ENCODE data around the gene AHRR.
"Not testable (repeated sequence)": the region's sequence is repeated elsewhere in the genome, so short reads cannot be mapped to it uniquely, and the experiment has no call there.

The AHRR gene

DNA sequence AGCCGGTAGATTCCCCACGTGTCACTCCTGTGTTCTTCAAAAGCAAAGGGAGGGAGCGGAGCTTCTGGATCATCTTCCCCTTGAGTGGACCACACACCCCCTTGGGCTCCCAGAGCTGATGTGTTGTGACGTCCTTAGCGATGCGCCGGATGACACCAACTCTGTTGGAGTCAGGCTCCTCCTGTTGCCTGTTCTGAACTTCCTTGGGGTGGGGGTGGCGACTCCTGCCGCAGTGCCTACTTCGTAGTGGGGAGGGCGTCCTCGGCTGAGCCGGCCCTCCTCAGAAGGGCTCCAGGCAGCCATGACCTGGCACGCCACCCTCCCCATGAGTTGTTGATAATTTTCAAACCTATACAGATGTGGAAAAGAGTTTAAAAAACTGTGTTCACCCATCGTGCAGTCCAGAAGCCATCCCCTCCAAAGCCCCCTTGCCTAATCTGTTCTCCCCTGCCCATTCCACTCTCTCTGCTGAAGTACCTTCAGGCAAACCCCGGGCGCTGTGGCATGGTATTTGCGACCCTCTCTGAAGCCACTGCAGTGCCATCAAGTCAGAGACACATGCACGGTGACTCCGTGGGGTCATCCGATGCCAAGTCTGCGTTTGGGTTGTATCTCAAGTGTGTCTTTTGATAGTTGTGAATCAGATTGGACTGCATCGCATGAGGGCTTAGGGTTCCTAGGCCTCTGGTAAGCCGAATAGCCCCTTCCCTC lies 138.2 kb downstream of the AHRR start:
- peak; percentile 1 for DNase-seq (ENCODE audit: low spot score)

DNA sequence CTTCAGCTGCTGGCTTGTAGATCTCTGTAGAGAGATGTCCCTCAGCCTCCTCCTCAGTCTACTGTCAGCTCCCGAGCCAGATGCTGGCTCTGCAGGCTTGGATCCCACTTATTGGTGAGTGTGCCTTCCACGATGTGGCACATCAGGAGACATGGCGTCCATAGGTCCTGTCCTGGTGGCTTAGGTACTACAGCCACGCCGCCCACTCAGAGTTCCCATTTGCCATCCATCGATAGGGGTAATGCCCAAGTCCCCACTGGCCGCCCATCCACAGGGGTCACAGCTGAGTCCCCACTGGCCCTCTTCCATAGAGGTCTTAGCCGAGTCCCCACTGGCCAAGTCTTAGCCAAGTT lies 138.7 kb downstream of the AHRR start:
- DNase-seq (ENCODE audit: low spot score), result peak; percentile 1

DNA sequence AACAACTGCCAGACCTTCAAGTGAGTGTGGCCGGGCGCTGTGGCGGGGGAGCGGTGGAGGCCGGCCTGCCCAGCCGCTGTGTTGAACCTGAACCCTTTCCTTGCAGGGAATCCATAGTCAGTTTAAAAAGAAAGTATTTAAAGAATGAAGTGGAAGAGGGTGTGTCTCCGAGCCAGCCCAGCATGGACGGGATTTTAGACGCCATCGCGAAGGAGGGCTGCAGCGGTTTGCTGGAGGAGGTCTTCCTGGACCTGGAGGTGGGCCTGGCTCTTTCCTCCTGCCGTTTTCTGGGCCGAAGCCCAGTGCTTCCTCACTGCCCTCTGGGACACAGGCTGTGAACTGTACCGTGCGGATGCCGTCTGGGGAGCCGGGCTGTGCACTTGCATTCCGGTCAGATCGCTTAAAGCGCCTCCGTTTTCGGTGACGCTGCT lies 140.6 kb downstream of the AHRR start:
- no peak for DNase-seq (ENCODE audit: low spot score)

DNA sequence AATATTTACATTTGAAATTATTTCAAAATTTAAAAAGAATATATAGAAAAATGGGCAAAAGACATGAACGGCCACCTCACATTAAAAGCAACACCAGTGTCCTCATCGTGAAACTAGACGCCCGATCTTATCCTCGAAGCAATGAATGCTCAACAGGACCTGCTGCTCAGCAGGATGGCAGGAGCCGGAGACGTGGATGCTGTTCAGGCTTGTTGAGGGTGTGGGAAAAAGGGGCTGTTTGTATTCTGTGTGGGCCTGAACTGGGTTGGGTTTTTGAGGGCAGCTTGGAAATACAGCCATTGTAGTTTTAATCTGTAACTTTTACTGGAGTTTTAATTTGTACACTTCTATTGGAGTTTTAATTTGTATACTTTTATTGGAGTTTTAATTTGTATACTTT lies 141.8 kb downstream of the AHRR start:
- DNase-seq (ENCODE audit: low spot score), result no peak

DNA sequence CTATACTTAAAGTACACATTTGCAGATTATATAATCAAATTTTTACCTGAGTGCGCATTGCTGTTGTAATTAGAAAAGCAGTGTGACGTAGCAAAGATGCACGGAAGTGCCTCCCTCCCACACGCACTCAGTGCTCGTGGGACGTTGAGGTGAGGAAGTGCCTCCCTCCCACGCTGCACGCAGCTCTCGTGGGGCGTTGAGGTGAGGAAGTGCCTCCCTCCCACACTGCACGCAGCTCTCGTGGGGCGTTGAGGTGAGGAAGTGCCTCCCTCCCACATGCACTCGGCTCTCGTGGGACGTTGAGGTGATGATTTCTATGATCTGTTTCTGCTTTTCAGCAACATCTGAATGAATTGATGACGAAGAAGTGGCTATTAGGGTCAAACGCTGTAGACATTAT lies 142.4 kb downstream of the AHRR start:
- no peak for DNase-seq (ENCODE audit: low spot score)

DNA sequence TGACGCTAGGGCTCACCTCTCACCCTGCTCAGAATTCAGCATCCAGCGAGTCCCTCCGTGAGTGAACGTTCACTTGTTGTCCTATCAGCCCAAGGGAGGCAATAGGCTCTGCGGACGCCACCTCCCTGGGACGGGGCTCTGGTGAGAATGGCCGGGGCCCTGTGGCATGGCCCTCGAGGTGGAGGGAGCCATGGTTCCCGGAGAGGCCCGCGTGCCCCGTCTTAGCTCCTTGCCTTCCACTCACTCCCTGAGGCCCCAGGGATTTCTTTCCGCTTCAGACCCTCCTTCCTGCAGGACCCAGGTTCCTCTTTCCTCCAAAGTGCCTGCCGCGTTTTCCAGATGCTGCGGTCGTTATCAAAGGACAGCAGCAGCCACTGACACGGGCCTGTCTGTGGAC lies 142.9 kb downstream of the AHRR start:
- DNase-seq (ENCODE audit: low spot score), result no peak

DNA sequence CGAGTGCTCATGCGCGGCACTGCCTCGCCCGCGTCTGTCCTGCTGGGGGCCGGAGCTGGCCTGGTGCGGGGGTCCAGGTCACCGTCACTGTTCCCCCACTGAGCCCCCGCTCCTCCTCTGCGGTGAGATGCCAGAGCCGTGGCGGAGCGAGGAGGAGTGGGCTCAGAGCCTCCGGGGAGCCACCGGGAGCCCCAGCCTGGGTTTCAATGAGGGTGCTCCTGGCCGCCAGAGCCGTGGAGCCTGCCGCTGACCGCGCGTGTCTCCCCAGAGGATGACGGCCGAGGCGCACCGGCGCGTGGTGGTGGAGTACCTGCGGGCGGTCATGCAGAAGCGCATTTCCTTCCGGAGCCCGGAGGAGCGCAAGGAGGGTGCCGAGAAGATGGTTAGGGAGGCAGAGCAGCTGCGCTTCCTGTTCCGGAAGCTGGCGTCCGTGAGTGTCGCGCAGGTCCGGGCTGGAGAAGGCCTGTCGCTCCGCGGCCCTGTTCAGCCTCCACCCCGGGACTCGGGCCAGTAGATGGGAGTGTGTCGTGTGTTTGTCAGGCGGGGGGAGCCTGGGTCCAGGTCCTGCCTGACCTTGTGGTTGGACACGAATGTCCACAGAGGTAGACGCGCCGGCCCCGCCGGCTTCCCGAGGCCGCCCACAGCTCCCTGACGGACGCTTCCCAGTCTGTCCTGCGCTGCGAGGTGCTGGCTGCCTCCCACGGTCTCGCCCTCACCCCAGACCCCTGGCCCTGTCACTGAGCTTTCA lies 143.5 kb downstream of the AHRR start:
- no peak for DNase-seq (ENCODE audit: low spot score)

DNA sequence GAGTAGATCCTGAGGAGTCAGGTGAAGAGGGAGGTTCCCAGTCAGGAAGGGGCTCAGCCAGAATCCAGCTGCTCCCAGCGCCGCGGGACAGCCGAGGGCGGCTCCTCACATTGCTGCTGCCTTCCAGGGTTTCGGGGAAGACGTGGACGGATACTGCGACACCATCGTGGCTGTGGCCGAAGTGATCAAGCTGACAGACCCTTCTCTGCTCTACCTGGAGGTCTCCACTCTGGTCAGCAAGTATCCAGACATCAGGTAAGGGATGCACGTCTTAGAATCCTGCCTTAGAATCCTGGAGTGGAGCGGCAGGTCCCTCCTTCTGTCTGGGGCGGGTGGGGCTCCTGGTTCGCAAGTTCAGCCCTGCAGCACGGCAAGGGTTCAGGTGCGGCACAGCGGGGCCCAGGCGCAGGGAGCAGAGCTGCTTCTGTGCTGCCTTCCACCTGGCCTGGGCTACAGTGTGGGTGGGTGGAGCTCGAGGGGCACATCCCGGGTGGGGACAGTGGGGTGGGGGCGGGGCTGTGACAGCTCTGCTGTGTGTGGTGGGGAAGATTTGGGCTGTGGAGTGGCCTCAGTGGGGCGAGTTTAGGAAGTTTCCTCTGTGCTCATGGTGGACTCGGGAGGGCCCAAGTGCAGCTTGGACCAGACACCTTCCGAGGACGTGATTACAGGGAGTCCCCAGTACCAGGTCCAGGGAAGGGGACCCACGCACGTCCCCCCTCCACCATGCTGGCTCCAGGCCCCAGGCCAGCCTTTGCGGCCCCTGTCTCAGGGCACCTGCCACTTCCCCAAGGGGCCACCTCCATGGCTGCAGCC lies 144.3 kb downstream of the AHRR start:
- DNase-seq (ENCODE audit: low spot score), result no peak

DNA sequence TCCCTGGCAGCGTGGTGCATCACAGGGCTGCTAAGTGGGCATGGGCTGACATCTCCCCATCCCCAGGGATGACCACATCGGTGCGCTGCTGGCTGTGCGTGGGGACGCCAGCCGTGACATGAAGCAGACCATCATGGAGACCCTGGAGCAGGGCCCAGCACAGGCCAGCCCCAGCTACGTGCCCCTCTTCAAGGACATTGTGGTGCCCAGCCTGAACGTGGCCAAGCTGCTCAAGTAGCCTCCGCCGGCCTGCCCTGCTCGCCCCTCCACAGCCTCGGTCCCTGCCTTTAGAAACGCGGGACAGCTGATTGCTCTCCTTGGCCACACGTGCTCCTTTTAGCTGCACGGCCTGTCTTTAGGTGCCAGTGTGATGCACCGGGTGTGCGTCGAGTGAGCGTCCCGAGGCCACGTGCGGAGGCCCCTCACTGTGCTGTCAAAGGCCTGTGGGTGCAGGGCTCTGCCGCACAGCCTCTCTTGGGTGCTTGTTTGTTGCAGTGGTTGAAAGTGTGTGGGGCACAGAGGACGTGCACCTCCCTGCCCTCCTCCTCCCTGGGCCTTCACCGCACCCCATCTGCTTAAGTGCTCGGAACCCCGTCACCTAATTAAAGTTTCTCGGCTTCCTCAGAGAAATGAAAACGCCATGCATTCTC lies 145.3 kb downstream of the AHRR start:
- no peak for DNase-seq (ENCODE audit: low spot score)

DNA sequence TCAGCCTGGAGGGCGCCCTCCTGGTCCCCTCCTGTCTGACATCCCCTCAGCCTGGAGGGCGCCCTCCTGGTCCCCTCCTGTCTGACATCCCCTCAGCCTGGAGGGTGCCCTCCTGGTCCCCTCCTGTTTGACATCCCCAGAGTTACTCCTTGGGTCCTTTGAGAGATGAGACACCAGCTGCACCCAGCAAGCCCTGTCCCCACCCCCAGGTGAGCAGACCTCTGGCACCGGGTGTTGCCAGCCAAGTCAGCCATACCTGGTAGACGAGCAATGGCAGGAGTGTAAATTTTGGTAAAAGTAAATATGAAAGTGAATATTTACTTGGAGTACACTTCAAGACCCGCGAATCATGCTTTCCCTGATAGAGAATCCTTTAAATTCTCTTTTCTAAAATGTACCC lies 146.9 kb downstream of the AHRR start:
- no peak for DNase-seq (ENCODE audit: low spot score)

DNA sequence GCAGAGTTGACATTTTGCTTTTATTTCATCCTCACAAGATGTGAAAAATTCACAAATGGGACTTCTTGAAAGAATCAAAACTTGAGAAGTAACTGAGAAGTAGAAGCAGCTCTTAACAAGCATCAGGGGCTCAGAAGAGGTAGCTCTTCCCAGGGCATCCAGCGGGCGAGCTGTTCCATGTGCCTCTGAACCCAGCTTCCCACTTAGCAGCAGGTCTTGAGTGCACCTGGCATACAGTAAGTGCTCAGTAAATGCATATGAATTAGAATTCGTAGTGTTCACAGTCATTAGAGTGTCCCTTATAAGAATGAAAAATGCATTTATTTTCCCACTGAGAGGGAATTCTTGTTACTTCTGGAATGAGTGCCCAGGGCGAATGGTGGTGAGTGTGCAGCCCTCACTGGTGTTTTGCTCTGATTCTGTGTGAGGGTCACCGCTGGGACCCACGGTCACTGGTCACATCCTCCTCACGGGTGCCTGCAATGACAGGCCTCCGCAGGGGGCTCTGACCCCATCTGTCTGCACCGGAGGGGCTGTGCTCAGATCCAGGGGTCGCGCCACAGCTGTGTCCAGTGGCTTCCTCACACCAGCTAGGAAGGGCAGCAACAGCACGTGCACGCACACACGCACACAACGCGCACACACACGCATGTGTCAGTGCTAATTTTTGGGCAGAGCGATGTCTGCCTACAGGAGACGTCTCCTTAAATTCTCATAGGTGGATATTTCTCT lies 148.4 kb downstream of the AHRR start:
- DNase-seq (ENCODE audit: low spot score), result no peak

DNA sequence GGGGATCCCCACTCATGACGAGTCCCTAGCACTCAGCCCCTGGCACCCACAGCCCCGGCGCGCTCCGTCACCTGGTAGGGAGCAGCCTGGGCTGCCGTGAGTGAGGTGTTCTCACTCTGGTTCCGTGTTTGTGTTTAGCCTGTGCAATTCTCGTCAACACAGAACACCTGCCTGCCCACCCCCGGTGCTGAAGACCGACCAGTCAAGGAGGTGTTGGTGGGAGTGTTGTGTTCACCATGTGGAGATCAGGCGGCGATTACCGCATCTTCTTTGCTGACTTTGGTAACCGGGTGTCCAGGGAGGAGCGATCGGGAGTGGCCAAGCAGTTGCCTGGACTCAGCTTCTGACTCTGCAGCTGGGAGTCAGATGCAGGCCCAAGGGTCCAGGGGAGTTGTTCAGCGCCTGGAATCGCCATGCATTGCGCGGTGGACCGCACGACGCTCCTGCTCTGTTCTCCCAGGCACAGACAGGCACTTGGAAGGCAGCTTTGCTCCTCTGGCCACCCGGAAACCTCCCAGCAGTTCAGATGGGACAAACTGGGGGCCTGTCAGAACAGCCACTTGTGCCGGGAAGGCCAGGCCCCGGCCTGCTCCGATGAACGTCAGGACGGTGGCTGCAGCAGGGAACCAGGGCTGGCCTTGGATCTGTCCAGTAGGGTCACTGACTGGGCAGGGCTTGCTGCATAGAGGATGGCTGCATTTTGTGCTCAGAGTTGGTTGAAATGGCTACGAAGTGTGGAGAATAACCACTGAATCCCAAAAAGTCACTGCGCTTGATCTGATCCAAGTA lies 149.6 kb downstream of the AHRR start:
- DNase-seq (ENCODE audit: low spot score), result no peak

DNA sequence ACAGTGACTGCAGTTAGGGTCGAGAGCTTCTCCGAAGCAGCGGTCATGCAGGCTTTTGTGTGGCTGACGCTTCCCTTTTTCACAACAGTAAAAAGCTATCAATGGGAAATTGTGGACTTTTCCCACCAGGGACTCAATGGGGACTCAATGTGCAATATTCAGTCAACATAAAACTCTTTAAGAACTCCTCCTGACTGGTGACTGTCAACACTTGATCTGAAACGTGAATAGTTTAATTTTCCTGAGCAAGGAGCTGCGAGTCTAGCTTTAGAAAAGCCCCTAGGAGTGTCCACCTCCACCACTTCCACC lies 150.2 kb downstream of the AHRR start:
- no peak for DNase-seq (ENCODE audit: low spot score)

DNA sequence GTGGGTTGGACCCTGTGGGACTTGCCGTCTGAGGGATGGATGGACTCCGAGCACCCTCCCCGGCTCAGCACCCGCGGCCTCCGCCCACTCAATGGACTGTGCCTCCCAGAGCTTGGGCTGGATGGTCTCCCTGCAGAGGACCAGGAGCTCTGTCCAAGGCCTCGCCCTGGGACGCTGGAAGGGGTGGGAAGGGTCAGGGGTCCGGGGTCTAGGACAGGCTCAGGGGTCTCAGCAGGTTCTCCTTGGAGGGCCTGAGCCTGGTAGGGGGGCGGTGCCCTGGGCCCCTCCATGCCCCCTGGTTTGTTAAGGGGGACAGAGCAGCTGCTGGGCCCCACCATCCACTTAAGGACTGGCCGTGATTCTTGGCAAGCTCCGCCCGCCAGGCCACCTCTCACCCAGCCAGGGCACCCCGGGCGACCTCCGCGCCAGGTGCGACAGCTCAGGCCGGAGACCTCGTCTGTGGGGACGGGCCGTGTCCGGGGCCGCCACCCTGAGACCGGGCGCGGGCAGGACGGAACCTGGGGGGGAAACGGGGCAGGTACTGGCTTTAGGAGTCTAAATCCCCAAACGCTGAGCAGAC lies 150.7 kb downstream of the AHRR start:
- no peak for DNase-seq (ENCODE audit: low spot score)

DNA sequence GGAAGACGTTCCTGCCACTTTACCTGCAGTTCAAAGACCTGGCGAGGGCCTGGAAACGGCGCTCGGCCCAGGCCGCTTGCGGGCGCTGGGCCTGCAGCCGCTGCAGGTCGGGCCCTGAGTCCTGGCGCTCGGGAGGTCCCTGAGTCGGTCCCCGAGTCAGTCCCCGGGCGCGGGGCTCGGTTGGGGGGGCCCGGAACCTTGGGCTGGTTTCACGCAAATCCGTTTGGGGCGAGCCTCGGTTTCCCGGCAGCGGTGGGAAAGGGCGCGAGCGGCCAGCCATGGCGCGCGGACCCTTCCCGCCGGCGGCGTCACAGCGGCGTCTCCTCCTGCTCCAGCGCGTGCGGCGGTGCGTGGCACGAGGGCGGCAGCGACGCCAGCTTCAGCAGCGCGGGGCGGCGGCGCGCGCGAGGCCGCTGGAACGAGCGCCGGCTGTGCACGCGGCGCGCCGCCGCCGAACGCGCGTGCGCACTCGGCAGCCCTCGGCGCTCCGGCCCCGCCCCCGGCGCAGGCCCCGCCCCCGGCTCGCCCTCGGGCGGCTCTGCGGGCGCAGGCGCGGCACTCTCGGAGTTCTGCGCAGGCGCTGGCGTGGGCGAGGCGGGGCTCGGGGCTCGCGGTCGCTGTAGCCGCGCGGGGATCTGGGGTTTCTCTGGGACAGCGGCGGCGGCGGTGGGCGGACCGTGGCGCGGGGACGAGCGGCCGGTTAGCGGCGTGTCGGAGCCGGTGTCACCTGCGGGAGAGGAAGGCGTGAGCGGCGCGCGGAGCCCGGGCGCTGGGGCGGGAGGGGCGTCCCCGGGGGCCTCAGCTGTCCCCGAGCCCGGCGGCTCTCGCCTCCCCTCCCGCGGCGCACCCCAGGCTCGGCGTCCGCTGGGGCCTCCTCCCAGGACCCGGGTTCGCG lies 151.4 kb downstream of the AHRR start:
- peak; percentile 99 for DNase-seq (ENCODE audit: low spot score)

DNA sequence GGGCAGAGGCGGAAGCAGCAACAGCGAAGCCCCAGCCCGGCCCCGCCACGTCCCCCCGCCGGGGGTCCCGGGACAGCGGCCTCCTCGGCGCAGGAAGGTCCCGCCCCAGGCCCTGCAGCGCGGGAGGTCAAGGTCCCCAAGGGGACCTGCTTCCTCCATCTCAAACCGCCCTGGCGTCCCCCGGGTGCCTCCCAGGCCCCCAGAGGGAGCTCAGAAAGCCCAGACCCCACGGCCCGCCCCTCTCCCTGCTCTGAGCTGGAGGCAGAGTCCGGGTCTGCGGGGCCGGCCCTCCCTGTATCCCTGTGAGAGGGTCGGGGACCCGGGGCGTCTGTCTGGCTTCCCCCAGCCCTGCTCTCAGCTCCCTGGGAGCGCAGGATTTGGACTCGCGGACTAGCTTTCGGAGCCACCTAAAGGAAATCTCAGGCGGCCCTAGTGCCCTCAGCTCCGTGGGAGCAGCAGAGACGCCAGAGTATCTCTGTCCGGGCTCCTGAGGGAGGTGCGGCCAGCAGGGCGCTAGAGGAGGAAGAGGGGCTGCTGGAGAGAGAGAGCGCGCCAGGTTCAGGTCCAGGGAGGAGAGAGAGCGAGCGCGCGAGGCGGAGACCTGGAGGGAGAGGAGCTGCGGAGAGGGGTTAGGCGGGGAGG lies 152.2 kb downstream of the AHRR start:
- no peak for DNase-seq (ENCODE audit: low spot score)

DNA sequence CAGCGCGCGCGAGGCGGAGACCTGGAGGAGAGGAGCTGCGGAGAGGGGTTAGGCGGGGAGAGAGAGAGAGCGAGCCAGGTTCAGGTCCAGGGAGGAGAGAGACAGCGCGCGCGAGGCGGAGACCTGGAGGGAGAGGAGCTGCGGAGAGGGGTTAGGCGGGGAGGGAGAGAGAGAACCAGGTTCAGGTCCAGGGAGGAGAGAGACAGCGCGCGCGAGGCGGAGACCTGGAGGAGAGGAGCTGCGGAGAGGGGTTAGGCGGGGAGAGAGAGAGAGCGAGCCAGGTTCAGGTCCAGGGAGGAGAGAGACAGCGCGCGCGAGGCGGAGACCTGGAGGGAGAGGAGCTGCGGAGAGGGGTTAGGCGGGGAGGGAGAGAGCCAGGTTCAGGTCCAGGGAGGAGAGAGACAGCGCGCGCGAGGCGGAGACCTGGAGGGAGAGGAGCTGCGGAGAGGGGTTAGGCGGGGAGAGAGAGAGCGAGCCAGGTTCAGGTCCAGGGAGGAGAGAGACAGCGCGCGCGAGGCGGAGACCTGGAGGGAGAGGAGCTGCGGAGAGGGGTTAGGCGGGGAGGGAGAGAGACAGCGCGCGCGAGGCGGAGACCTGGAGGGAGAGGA lies 152.8 kb downstream of the AHRR start:
- not testable (repeated sequence) for DNase-seq (ENCODE audit: low spot score)

DNA sequence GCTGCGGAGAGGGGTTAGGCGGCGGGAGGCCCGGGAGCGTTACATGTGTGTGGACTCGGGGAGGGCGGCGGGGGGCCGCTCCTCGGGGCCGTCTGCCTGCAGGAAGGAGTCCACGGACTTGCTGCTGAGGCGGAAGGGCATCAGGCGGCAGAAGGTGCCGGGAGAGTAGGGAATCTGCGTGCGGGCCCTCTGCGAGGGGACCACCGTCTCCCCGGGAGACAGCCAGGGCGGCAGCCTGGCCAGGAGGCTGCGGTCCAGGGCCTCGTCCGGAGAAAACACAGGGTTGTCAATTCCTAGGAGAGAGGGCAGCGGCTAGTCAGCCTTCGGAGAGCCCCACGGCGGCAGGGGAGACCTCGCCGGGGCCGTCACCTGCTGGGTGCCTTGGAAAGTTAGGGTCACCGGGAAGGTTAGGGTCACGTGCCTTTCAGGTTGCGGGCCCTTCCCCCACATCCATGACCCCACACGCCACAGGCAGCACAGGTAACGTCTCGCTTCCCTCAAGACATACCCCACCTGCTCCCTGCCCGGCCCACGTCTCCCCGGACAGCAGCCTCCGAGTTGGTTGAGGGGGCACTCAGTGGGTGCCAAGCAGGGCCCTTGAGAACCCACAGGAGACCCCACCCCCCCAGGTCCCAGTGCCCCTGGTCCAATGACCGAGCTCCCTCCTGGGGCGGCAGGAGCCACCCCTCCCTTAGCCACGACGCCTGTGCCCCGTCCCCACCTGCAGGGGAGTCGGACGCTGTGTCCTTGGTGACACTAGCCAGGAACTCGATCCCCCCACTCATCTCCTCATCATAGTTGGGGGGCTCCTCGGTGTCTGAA lies 153.5 kb downstream of the AHRR start:
- no peak for DNase-seq (ENCODE audit: low spot score)
